GM12864 (cell line): ENCODE measurements around the gene MYO6.

Experiments used
- DNase-seq: peaks from one replicate; pipeline ENCODE4 v3.0.0-alpha.2; 2011; ENCODE audit warnings: low read depth
- H3K4me3 ChIP-seq: 2 replicates; pipeline ENCODE4 v1.5.1; 2011; ENCODE audit warnings: mild to moderate bottlenecking, low read depth, low read length, control low read depth
- CTCF ChIP-seq: IDR thresholded peaks from 2 replicates; pipeline ENCODE4 v1.5.1; 2011; ENCODE audit warnings: low read depth, mild to moderate bottlenecking, moderate library complexity, low read length, control low read depth, inconsistent platforms; ENCODE audit errors: missing control alignments

Gene MYO6

DNA sequence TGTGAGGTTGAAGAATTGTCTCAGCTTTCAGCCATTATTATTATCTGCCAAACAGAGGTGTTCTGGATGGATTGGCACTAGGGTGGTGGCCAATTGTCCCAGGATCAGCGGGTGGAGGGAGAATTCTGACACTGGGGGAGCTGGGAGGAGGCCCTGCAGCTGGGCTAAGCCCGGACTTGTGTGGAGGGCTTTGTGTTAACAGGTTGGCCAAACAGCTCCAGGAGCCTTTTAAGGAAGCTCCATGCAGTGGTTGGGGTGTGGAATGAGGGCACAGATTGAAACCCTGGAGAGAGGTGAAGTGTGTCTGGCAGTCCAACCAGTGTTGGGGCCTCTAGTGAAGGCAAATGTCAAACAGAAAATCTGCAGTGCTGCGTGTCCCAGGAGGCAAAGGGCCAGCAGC is 187.6 kb downstream of the MYO6 start:
- DNase-seq: no peak
- no peak for TF ChIP-seq CTCF

GRCh38 chr6:75937846-75938245 is 188.8 kb downstream of the MYO6 start:
- H3K4me3 ChIP-seq: no peak overlapping the region
- no peak for DNase-seq
- no peak for TF ChIP-seq CTCF

More for the DNA sequence above, 187.6 kb downstream of the MYO6 start:
- H3K4me3 ChIP-seq: no peak overlapping the region

DNA sequence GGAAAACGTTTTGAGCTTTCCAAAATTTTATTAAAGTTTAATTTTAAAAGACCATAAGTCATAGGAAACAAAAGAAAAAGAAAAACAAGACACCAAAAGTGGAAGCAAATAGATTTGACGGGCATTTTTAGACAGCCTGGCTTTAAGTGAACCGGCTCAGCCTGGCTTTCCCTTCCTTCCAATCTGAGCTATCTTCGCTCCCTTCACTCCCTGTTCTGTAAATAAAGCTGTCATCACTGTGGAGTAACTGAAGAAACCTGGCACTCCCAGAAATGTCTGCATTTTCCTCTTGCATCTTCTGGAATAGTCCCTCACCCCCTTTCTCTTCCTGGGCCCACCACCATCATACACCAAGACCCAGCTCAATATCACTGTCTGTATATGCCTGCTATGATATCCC is 191.5 kb downstream of the MYO6 start:
- no peak for TF ChIP-seq CTCF
- no peak overlapping the region for H3K4me3 ChIP-seq
- no peak for DNase-seq

DNA sequence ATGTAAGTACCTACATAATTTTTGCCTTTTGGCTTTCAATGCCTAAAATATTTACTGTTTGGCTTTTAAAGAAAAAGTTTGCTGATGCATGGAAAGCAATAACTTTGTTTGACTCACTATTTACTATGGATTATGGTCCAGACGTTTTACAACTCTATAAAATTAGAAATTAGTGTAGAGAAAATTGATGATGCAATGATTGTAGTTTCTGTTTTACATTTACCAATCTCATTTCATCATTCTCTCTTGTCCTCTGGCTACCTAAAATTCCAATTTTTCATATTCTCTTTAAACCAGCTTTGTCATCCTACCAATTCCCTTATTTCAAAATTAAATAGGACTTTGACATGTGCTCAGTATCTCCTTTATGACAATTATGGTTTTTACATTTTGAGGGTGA is 192.5 kb downstream of the MYO6 start:
- no peak overlapping the region for H3K4me3 ChIP-seq
- no peak for TF ChIP-seq CTCF
- DNase-seq: no peak

DNA sequence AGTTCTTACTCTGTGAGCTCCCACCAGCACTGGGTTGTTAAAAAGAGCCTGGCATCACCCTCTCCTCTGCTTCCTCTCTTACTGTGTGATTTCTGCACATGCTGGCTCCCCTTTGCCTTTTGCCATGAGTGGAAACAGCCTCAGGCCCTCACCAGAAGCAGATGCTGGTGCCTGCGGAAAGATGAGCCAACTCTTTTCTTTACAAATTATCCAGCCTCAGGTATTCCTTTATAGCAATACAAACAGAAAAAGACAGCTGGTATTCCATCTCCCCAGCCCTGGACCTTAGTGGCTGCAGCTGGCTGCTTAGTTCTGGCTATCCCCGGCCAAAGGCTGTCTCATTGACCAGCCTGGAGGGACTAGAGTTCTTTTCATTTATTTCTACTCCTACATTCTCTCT is 194.3 kb downstream of the MYO6 start:
- H3K4me3 ChIP-seq: no peak overlapping the region
- no peak for TF ChIP-seq CTCF
- DNase-seq: no peak

GRCh38 chr6:75946146-75946831 is 197.2 kb downstream of the MYO6 start:
- DNase-seq: no peak
- no peak for TF ChIP-seq CTCF
- H3K4me3 ChIP-seq: no peak overlapping the region

DNA sequence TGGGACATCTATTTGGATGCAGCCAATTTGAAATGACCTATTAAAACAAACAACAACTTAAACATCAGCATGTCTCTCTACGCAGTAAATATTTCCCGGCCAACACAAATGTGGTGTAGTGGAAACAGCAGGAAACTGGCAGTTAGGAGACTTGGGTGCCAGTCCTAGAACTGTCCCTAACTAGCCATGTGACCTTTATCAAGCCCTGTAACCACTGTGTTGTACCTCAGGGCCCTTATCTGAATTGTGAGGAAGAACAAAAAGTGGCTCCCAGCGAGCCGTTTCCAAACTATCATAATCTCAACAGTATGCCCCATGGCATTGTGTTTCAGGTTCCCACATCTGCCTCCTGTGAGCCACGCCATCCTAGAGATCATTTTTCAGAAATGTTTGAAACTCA is 198.9 kb downstream of the MYO6 start:
- no peak for DNase-seq
- no peak overlapping the region for H3K4me3 ChIP-seq
- no peak for TF ChIP-seq CTCF
